ENCODE measurements around the gene UBE2G2. TPM values are rescaled to one million over a fixed set of nuclear protein-coding genes. Genes with fewer than 3 reads are reported as not detected.

The UBE2G2 gene
- polyA plus RNA-seq, 1 donor from 2014 or later, result 127 TPM

DNA sequence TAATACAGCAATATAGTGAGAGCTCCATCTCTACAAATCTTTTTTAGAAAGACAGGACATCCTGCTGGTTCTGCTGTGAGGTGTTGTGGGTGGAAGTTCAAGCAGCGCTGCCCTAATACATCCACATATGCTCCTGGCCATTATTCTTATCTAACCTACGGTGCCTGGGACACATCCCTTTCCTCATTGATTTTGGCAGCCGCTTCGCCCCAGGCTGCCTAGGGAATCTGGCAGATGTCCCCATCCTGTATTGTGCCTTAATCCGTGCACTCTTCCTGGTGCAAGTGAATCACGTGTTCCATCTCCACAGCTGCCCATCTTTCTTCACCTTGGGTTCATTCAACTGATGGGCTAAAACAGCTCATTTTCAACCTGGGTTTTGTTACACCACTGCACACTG, 3.1 kb upstream of the UBE2G2 start:
- Histone ChIP-seq H3K9ac (ENCODE audit: low read length) (no peak overlapping the region), H3F3A (ENCODE audit: insufficient read depth, low read length, poor library complexity, severe bottlenecking) (no peaks in the 10 kb centered on the region), H3K4me3 (ENCODE audit: low read length) (no peak overlapping the region), H3K9me2 (ENCODE audit: insufficient read depth, low read length) (no peaks in the 10 kb centered on the region), H2AFZ (ENCODE audit: low read depth, low read length) (no peak overlapping the region), H3K9me3 (ENCODE audit: low read length) (no peaks in the 10 kb centered on the region), H3K36me3 (ENCODE audit: insufficient read depth, low read length) (no peaks in the 10 kb centered on the region), H3K79me2 (replicated peaks; ENCODE audit: insufficient read depth, low read length) (peaks cover 14% of the 10 kb centered on the region), H3K27me3 (ENCODE audit: insufficient read depth, low read depth, low read length) (no peaks in the 10 kb centered on the region), H4K20me1 (ENCODE audit: insufficient read depth) (no peaks in the 10 kb centered on the region), H3K27ac (ENCODE audit: low read length) (no peak overlapping the region), H3K4me2 (ENCODE audit: low read length) (no peak overlapping the region)
- TF ChIP-seq, protein P1, sequence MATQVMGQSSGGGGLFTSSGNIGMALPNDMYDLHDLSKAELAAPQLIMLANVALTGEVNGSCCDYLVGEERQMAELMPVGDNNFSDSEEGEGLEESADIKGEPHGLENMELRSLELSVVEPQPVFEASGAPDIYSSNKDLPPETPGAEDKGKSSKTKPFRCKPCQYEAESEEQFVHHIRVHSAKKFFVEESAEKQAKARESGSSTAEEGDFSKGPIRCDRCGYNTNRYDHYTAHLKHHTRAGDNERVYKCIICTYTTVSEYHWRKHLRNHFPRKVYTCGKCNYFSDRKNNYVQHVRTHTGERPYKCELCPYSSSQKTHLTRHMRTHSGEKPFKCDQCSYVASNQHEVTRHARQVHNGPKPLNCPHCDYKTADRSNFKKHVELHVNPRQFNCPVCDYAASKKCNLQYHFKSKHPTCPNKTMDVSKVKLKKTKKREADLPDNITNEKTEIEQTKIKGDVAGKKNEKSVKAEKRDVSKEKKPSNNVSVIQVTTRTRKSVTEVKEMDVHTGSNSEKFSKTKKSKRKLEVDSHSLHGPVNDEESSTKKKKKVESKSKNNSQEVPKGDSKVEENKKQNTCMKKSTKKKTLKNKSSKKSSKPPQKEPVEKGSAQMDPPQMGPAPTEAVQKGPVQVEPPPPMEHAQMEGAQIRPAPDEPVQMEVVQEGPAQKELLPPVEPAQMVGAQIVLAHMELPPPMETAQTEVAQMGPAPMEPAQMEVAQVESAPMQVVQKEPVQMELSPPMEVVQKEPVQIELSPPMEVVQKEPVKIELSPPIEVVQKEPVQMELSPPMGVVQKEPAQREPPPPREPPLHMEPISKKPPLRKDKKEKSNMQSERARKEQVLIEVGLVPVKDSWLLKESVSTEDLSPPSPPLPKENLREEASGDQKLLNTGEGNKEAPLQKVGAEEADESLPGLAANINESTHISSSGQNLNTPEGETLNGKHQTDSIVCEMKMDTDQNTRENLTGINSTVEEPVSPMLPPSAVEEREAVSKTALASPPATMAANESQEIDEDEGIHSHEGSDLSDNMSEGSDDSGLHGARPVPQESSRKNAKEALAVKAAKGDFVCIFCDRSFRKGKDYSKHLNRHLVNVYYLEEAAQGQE (IDR thresholded peaks at IDR 0.05; ENCODE audit: borderline replicate concordance), result no peak
- no peak for TF ChIP-seq SMC3 (conservative IDR thresholded peaks at IDR 0.05; ENCODE audit: poor library complexity)
- no peak for TF ChIP-seq TAF1 (IDR thresholded peaks at IDR 0.05; ENCODE audit: low read depth)
- TF ChIP-seq, protein P2, sequence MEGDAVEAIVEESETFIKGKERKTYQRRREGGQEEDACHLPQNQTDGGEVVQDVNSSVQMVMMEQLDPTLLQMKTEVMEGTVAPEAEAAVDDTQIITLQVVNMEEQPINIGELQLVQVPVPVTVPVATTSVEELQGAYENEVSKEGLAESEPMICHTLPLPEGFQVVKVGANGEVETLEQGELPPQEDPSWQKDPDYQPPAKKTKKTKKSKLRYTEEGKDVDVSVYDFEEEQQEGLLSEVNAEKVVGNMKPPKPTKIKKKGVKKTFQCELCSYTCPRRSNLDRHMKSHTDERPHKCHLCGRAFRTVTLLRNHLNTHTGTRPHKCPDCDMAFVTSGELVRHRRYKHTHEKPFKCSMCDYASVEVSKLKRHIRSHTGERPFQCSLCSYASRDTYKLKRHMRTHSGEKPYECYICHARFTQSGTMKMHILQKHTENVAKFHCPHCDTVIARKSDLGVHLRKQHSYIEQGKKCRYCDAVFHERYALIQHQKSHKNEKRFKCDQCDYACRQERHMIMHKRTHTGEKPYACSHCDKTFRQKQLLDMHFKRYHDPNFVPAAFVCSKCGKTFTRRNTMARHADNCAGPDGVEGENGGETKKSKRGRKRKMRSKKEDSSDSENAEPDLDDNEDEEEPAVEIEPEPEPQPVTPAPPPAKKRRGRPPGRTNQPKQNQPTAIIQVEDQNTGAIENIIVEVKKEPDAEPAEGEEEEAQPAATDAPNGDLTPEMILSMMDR (IDR thresholded peaks at IDR 0.05; ENCODE audit: poor library complexity, severe bottlenecking), result no peak
- TF ChIP-seq EP300 (conservative IDR thresholded peaks at IDR 0.05; ENCODE audit: poor library complexity, severe bottlenecking), result no peak
- no peak for TF ChIP-seq POLR2AphosphoS5 (IDR thresholded peaks at IDR 0.05)
- no peak for TF ChIP-seq EZH2 (IDR thresholded peaks at IDR 0.05; ENCODE audit: borderline replicate concordance, insufficient read depth, low read length, poor library complexity, severe bottlenecking)
- no peak for TF ChIP-seq MXI1 (conservative IDR thresholded peaks at IDR 0.05; ENCODE audit: poor library complexity, severe bottlenecking)
- no peak for TF ChIP-seq RAD21 (conservative IDR thresholded peaks at IDR 0.05)

DNA sequence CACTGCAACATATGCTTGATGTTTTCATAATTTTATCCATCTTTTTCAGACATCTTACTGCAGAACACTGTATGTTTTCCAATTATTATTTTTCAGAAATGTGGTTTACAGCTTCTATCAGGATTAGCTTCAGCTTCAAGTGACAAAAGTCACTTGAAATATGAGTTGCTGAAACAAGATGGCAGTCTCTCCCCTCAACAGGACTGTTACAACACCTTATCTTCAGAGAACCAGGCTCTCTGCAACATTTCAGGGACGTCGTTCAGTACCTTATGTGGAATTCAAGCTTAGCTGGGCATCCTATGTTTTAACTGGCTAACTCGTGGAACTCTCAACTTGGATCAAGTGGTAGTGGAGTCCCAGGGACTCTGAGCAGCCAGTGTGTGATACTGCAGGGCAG, 2.0 kb upstream of the UBE2G2 start:
- H3K9me3 ChIP-seq (ENCODE audit: low read length), result no peaks in the 10 kb centered on the region
- H3K9me2 ChIP-seq (ENCODE audit: insufficient read depth, low read length), result no peaks in the 10 kb centered on the region
- H3F3A ChIP-seq (ENCODE audit: insufficient read depth, low read length, poor library complexity, severe bottlenecking), result no peaks in the 10 kb centered on the region
- no peak overlapping the region for H3K27ac ChIP-seq (ENCODE audit: low read length)
- H3K79me2 ChIP-seq (replicated peaks; ENCODE audit: insufficient read depth, low read length), result peaks cover 25% of the 10 kb centered on the region
- no peak overlapping the region for H3K4me2 ChIP-seq (ENCODE audit: low read length)
- no peak overlapping the region for H3K4me3 ChIP-seq (ENCODE audit: low read length)
- H2AFZ ChIP-seq (ENCODE audit: low read depth, low read length), result no peak overlapping the region
- H3K9ac ChIP-seq (ENCODE audit: low read length), result no peak overlapping the region
- H4K20me1 ChIP-seq (ENCODE audit: insufficient read depth), result no peaks in the 10 kb centered on the region
- no peaks in the 10 kb centered on the region for H3K27me3 ChIP-seq (ENCODE audit: insufficient read depth, low read depth, low read length)
- TF ChIP-seq POLR2AphosphoS5 (IDR thresholded peaks at IDR 0.05), result no peak
- TF ChIP-seq TAF1 (IDR thresholded peaks at IDR 0.05; ENCODE audit: low read depth), result no peak
- TF ChIP-seq, protein P1 (IDR thresholded peaks at IDR 0.05; ENCODE audit: borderline replicate concordance), result no peak
- TF ChIP-seq RAD21 (conservative IDR thresholded peaks at IDR 0.05), result no peak
- TF ChIP-seq MXI1 (conservative IDR thresholded peaks at IDR 0.05; ENCODE audit: poor library complexity, severe bottlenecking), result no peak
- no peak for TF ChIP-seq EZH2 (IDR thresholded peaks at IDR 0.05; ENCODE audit: borderline replicate concordance, insufficient read depth, low read length, poor library complexity, severe bottlenecking)
- TF ChIP-seq, protein P2 (IDR thresholded peaks at IDR 0.05; ENCODE audit: poor library complexity, severe bottlenecking), result no peak
- TF ChIP-seq EP300 (conservative IDR thresholded peaks at IDR 0.05; ENCODE audit: poor library complexity, severe bottlenecking), result no peak
- TF ChIP-seq SMC3 (conservative IDR thresholded peaks at IDR 0.05; ENCODE audit: poor library complexity), result no peak
- peaks cover 6% of the 10 kb centered on the region for H3K36me3 ChIP-seq (ENCODE audit: insufficient read depth, low read length)

Measured in neural cell (in vitro differentiated cells).